ENCODE data around the gene CSNK1G1.
"Not testable (repeated sequence)": the region's sequence is repeated elsewhere in the genome, so short reads cannot be mapped to it uniquely, and the experiment has no call there.

CSNK1G1 gene

DNA sequence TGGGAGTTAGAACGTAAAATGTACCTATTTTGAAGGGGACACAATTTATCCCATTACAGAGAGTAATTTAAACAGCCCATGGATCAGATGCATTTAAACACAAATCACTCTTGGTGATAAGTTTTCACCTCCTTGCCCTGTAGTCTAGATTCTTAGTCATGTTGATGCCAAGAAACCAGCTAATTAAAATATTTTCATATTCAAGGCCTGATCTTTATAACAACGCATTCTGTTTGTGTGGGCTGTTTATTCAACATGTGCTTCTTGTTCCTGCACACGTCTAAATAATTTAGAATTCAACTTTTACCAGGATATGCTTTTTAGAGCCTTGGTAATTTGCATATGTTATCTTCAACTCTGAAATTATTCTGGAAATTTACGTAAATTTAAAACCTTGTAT, 234.4 kb downstream of the CSNK1G1 start:
- no peak overlapping the region for H3K4me3 ChIP-seq
- no peaks in the 10 kb centered on the region for H3K9me3 ChIP-seq
- intact Hi-C loops (cut with DNase I; ENCODE audit: low total_unique reads) = no loop called here
- no peaks in the 10 kb centered on the region for H3K4me1 ChIP-seq
- H3K27ac ChIP-seq = no peak overlapping the region
- TF ChIP-seq CTCF (IDR thresholded peaks at IDR 0.05) = no peak
- no peaks in the 10 kb centered on the region for H3K27me3 ChIP-seq
- H3K36me3 ChIP-seq = peaks cover 79 to 99% (median 91%) of the 10 kb centered on the region in 3 donors
- DNase-seq = no peak

DNA sequence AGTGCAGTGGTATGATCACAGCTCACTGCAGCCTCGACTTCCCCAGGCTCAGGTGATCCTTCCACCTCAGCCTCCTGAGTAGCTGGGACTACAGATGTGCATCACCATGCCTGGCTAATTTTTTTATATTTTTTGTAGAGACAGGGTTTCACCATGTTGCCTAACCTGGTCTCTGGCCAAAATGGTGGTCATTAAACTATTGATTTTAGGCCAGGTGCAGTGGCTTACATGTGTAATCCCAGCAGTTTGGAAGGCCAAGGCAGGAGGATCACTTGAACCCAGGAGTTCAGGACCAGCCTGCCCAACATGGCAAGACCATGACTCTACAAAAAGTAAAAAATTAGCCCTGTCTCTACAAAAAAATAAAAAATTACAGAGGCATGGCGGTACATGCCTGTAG, 235.7 kb downstream of the CSNK1G1 start:
- H3K4me1 ChIP-seq; H3K4me3 ChIP-seq; H3K9me3 ChIP-seq; DNase-seq; H3K27me3 ChIP-seq; intact Hi-C loops (cut with DNase I; ENCODE audit: low total_unique reads); H3K27ac ChIP-seq: not testable (repeated sequence)
- peaks cover 80 to 99% (median 92%) of the 10 kb centered on the region in 3 donors for H3K36me3 ChIP-seq

- no peak for TF ChIP-seq CTCF (IDR thresholded peaks at IDR 0.05)
- intact Hi-C loops (cut with DNase I; ENCODE audit: low total_unique reads) = no loop called here
- peaks cover 78 to 99% (median 91%) of the 10 kb centered on the region in 3 donors for H3K36me3 ChIP-seq
Measured at GRCh38 chr15:64117759-64118487, 238.1 kb downstream of the CSNK1G1 start.

More at GRCh38 chr15:64117759-64118487, 238.1 kb downstream of the CSNK1G1 start:
- Histone ChIP-seq H3K4me1 (no peaks in the 10 kb centered on the region), H3K27me3 (no peaks in the 10 kb centered on the region), H3K27ac (no peak overlapping the region), H3K4me3 (no peak overlapping the region), H3K9me3 (no peaks in the 10 kb centered on the region)
- DNase-seq = no peak
